Neural progenitor cell (in vitro differentiated cells): ENCODE data around the gene TRIM66. TPM values are rescaled to one million over a fixed set of nuclear protein-coding genes. Genes with fewer than 3 reads are reported as not detected.
A peak's percentile ranks its signal among the peaks of the same experiment; 100 is the strongest.

Source experiments
- DNase-seq: peaks from one replicate; pipeline ENCODE4 v3.0.0-alpha.2; 2016; ENCODE audit warnings: low spot score
- H2AFZ ChIP-seq: fragments of 200-600 bp; sonication (generic); replicated peaks from 2 replicates; pipeline ENCODE4 v1.6.1; 2016; ENCODE audit warnings: antibody characterized with exemption
- H3F3A ChIP-seq: fragments of 200-600 bp; sonication (generic); 2 replicates; pipeline ENCODE4 v1.6.1; 2016; ENCODE audit warnings: antibody characterized with exemption, low read depth
- H3K27ac ChIP-seq: fragments of 200-600 bp; sonication (generic); 2 replicates; pipeline ENCODE4 v1.5.1; 2016; ENCODE audit warnings: mild to moderate bottlenecking
- H3K27me3 ChIP-seq: fragments of 200-600 bp; sonication (generic); 2 replicates; pipeline ENCODE4 v1.6.1; 2016; ENCODE audit warnings: mild to moderate bottlenecking, moderate library complexity
- H3K36me3 ChIP-seq: fragments of 200-600 bp; sonication (generic); 2 replicates; pipeline ENCODE4 v1.5.1; 2016
- H3K4me1 ChIP-seq: fragments of 200-600 bp; sonication (generic); 2 replicates; pipeline ENCODE4 v1.6.1; 2016; ENCODE audit warnings: mixed run types
- H3K4me2 ChIP-seq: fragments of 200-600 bp; sonication (generic); 2 replicates; pipeline ENCODE4 v1.6.1; 2016
- H3K4me3 ChIP-seq: fragments of 200-600 bp; sonication (generic); 2 replicates; pipeline ENCODE4 v1.5.1; 2016
- H3K79me2 ChIP-seq: fragments of 200-600 bp; sonication (generic); 2 replicates; pipeline ENCODE4 v1.6.1; 2016; ENCODE audit warnings: low read depth
- H3K9ac ChIP-seq: fragments of 200-600 bp; sonication (generic); 2 replicates; pipeline ENCODE4 v1.6.1; 2016
- H3K9me3 ChIP-seq: fragments of 200-600 bp; sonication (generic); 2 replicates; pipeline ENCODE4 v1.5.1; 2016; ENCODE audit warnings: low read depth
- H4K20me1 ChIP-seq: fragments of 200-600 bp; sonication (generic); 2 replicates; pipeline ENCODE4 v1.6.1; 2016; ENCODE audit warnings: low read depth
- H3K27ac Mint-ChIP-seq: 3 replicates; pipeline ENCODE4 v1.8.0; 2021; ENCODE audit warnings: mixed read lengths
- H3K27me3 Mint-ChIP-seq: 2 replicates; pipeline ENCODE4 v1.8.0; 2022; ENCODE audit warnings: low read depth, mild to moderate bottlenecking, inconsistent platforms, moderate library complexity, mixed read lengths; ENCODE audit not compliant: insufficient read depth
- H3K36me3 Mint-ChIP-seq: 3 replicates; pipeline ENCODE4 v1.8.0; 2021; ENCODE audit warnings: mixed read lengths
- H3K4me1 Mint-ChIP-seq: 3 replicates; pipeline ENCODE4 v1.8.0; 2021; ENCODE audit warnings: mixed read lengths
- H3K4me3 Mint-ChIP-seq: 3 replicates; pipeline ENCODE4 v1.8.0; 2021; ENCODE audit warnings: mild to moderate bottlenecking, moderate library complexity, mixed read lengths
- H3K9me3 Mint-ChIP-seq: 3 replicates; pipeline ENCODE4 v1.8.0; 2020; ENCODE audit warnings: mixed read lengths
- CTCF ChIP-seq: fragments of 200-600 bp; sonication (generic); IDR thresholded peaks from 2 replicates; pipeline ENCODE4 v1.5.1; 2017; ENCODE audit warnings: antibody characterized with exemption, mild to moderate bottlenecking
- EZH2 ChIP-seq: fragments of 200-600 bp; sonication (generic); IDR thresholded peaks from 2 replicates; pipeline ENCODE4 v1.6.1; 2017; ENCODE audit warnings: antibody characterized with exemption, mild to moderate bottlenecking, moderate library complexity
- EZH2phosphoT487 ChIP-seq: fragments of 200-600 bp; sonication (generic); IDR thresholded peaks from 2 replicates; pipeline ENCODE4 v1.6.1; 2017; ENCODE audit warnings: antibody characterized with exemption
- total RNA-seq: library from RNA; depleted of rRNA; stranded (reverse); fragments of >200 nt; gene quantifications from 2 replicates; pipeline ENCODE4 v1.2.3, GENCODE V29; 2015; ENCODE audit warnings: low replicate concordance

Gene TRIM66
- total RNA-seq, 1 donor from 2014 or later, result 0.95 TPM

- peak; percentile 50 for DNase-seq
- peak overlapping the region; percentile 41 for H3K27ac ChIP-seq
- H3K9me3 Mint-ChIP-seq, result no peaks in the 10 kb centered on the region
- H3K9me3 ChIP-seq, result no peaks in the 10 kb centered on the region
- no peak overlapping the region for H3K4me3 ChIP-seq
- peak overlapping the region; percentile 39 for H3K4me2 ChIP-seq
- no peaks in the 10 kb centered on the region for H3K36me3 ChIP-seq
- peak overlapping the region; percentile 39 for H3K27ac Mint-ChIP-seq
- no peak overlapping the region for H3K9ac ChIP-seq
- H3K27me3 Mint-ChIP-seq, result peaks cover 8% of the 10 kb centered on the region
- no peak overlapping the region for H3K4me3 Mint-ChIP-seq
- H3K36me3 Mint-ChIP-seq, result peaks cover 34% of the 10 kb centered on the region
- no peaks in the 10 kb centered on the region for H3K27me3 ChIP-seq
- H4K20me1 ChIP-seq, result no peaks in the 10 kb centered on the region
- no peaks in the 10 kb centered on the region for H3K79me2 ChIP-seq
- H3K4me1 Mint-ChIP-seq, result peaks cover 66% of the 10 kb centered on the region
- peaks cover 46% of the 10 kb centered on the region for H3K4me1 ChIP-seq
- no peak for TF ChIP-seq EZH2phosphoT487
- no peak for TF ChIP-seq CTCF
- TF ChIP-seq EZH2, result no peak
- H2AFZ ChIP-seq, result no peak overlapping the region
- peaks cover 30% of the 10 kb centered on the region for H3F3A ChIP-seq
These were observed 41.2 kb upstream of the TRIM66 start for GRCh38 chr11:8723711-8724110.

- no peak overlapping the region for H3K27ac Mint-ChIP-seq
- H4K20me1 ChIP-seq, result no peaks in the 10 kb centered on the region
- H3K4me1 ChIP-seq, result peaks cover 53% of the 10 kb centered on the region
These were observed 40.3 kb upstream of the TRIM66 start for GRCh38 chr11:8722809-8723208.

GRCh38 chr11:8721609-8722500 is 39.4 kb upstream of the TRIM66 start:
- no peaks in the 10 kb centered on the region for H3K9me3 ChIP-seq

More at GRCh38 chr11:8722809-8723208, 40.3 kb upstream of the TRIM66 start:
- Mint-ChIP-seq H3K4me3 (no peak overlapping the region), H3K4me1 (peaks cover 71% of the 10 kb centered on the region), H3K27me3 (peaks cover 6% of the 10 kb centered on the region), H3K9me3 (no peaks in the 10 kb centered on the region), H3K36me3 (peaks cover 35% of the 10 kb centered on the region)
- no peak overlapping the region for H2AFZ ChIP-seq
- peaks cover 30% of the 10 kb centered on the region for H3F3A ChIP-seq
- H3K79me2 ChIP-seq, result no peaks in the 10 kb centered on the region
- DNase-seq, result no peak
- no peak overlapping the region for H3K27ac ChIP-seq
- no peak overlapping the region for H3K4me2 ChIP-seq
- no peak overlapping the region for H3K4me3 ChIP-seq
- no peaks in the 10 kb centered on the region for H3K36me3 ChIP-seq
- TF ChIP-seq EZH2 (no peak), CTCF (no peak), EZH2phosphoT487 (no peak)
- H3K9me3 ChIP-seq, result no peaks in the 10 kb centered on the region
- H3K27me3 ChIP-seq, result no peaks in the 10 kb centered on the region
- H3K9ac ChIP-seq, result no peak overlapping the region

More at GRCh38 chr11:8721609-8722500, 39.4 kb upstream of the TRIM66 start:
- peaks cover 53% of the 10 kb centered on the region for H3K4me1 ChIP-seq
- no peak overlapping the region for H3K4me3 Mint-ChIP-seq
- H3K27ac ChIP-seq, result peak overlapping the region; percentile 47
- H3K4me3 ChIP-seq, result no peak overlapping the region
- no peak overlapping the region for H3K9ac ChIP-seq
- H3K27me3 ChIP-seq, result no peaks in the 10 kb centered on the region
- no peaks in the 10 kb centered on the region for H3K79me2 ChIP-seq
- H3K9me3 Mint-ChIP-seq, result no peaks in the 10 kb centered on the region
- peaks cover 34% of the 10 kb centered on the region for H3K36me3 Mint-ChIP-seq
- no peaks in the 10 kb centered on the region for H3K36me3 ChIP-seq
- peaks cover 6% of the 10 kb centered on the region for H3K27me3 Mint-ChIP-seq
- H2AFZ ChIP-seq, result no peak overlapping the region
- DNase-seq, result peak; percentile 21
- H3K27ac Mint-ChIP-seq, result peak overlapping the region; percentile 86
- H3K4me1 Mint-ChIP-seq, result peaks cover 72% of the 10 kb centered on the region
- H4K20me1 ChIP-seq, result no peaks in the 10 kb centered on the region
- H3K4me2 ChIP-seq, result peak overlapping the region; percentile 44
- peaks cover 30% of the 10 kb centered on the region for H3F3A ChIP-seq
- TF ChIP-seq EZH2, result no peak
- TF ChIP-seq EZH2phosphoT487, result no peak
- TF ChIP-seq CTCF, result no peak
